Measurements from ENCODE around the gene ARID5B. TPM values are rescaled to one million over a fixed set of nuclear protein-coding genes. Genes with fewer than 3 reads are reported as not detected.

ARID5B gene
- total and polyA plus RNA-seq, 7 donors = 8.5 to 166 (median 75.9) TPM

GRCh38 chr10:61857746-61858145 lies 43.8 kb upstream of the ARID5B start:
- 96 to 97% (median 96%) methylated on average over 2 of the region's 2 CpGs for WGBS, 3 donors
- Histone ChIP-seq H3K9me3 (no peaks in the 10 kb centered on the region), H3K27me3 (ENCODE audit: insufficient read depth in 3 of 3, low read length in 2 of 3) (no peaks in the 10 kb centered on the region), H3K36me3 (ENCODE audit: insufficient read depth in 1 of 2, low read depth in 1 of 2) (no peaks in the 10 kb centered on the region), H3K4me1 (no peaks in the 10 kb centered on the region), H3K27ac (no peak overlapping the region), H3K4me3 (no peak overlapping the region)
- DNase-seq (no peak), ATAC-seq (no peak)
- TF ChIP-seq, protein P1, sequence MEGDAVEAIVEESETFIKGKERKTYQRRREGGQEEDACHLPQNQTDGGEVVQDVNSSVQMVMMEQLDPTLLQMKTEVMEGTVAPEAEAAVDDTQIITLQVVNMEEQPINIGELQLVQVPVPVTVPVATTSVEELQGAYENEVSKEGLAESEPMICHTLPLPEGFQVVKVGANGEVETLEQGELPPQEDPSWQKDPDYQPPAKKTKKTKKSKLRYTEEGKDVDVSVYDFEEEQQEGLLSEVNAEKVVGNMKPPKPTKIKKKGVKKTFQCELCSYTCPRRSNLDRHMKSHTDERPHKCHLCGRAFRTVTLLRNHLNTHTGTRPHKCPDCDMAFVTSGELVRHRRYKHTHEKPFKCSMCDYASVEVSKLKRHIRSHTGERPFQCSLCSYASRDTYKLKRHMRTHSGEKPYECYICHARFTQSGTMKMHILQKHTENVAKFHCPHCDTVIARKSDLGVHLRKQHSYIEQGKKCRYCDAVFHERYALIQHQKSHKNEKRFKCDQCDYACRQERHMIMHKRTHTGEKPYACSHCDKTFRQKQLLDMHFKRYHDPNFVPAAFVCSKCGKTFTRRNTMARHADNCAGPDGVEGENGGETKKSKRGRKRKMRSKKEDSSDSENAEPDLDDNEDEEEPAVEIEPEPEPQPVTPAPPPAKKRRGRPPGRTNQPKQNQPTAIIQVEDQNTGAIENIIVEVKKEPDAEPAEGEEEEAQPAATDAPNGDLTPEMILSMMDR (IDR thresholded peaks at IDR 0.05) = no peak
- intact Hi-C loops (cut with DNase I) = no loop called here

GRCh38 chr10:61859786-61860185 lies 41.7 kb upstream of the ARID5B start:
- TF ChIP-seq, protein P1 (IDR thresholded peaks at IDR 0.05) = no peak
- intact Hi-C loops (cut with DNase I) = no loop called here
- Histone ChIP-seq H3K9me3 (no peaks in the 10 kb centered on the region), H3K27ac (no peak overlapping the region), H3K36me3 (ENCODE audit: insufficient read depth in 1 of 2, low read depth in 1 of 2) (no peaks in the 10 kb centered on the region), H3K27me3 (ENCODE audit: insufficient read depth in 3 of 3, low read length in 2 of 3) (no peaks in the 10 kb centered on the region), H3K4me3 (no peak overlapping the region), H3K4me1 (no peaks in the 10 kb centered on the region)
- ATAC-seq (no peak), DNase-seq (no peak)
- WGBS, 3 donors = 86 to 100% (median 98%) methylated on average over 1 of the region's 1 CpG

DNA sequence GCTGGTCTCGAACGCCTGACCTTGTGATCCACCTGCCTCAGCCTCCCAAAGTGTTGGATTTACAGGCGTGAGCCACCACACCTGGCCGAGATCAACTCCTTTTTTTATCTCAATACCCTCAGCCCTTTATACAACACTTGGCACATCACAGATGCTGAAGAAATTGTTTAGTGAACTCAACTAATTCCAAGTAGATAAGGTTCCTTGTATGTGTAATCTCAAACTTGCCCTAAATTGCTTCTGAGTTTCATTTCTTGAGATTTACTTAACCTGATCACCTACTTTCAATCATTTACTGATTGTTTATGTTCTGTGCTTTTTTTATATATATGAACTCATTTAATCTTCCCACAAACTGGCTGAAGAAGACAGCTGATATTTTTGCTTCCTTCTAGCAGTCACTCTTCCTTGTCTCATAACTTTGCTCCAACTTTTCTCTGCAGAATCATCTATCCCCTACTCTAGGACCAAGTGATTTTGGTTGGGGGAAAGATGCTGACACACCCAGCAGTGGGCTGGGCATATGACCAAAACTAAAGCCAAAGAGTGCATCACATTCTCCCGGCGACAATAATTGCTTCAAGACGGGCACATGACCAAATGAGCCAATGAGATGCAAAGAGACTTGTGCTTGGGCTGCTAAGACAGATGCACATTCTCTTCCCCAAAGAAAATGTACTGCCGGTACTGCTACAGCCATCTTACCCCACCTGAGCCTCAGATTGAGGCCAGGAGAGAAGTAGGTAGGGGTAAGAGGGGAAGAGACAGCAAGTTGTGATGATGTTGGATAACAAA lies 40.3 kb upstream of the ARID5B start:
- Histone ChIP-seq H3K4me3 (no peak overlapping the region), H3K4me1 (no peaks in the 10 kb centered on the region), H3K9me3 (no peaks in the 10 kb centered on the region), H3K27me3 (ENCODE audit: insufficient read depth in 3 of 3, low read length in 2 of 3) (no peaks in the 10 kb centered on the region), H3K27ac (no peak overlapping the region), H3K36me3 (ENCODE audit: insufficient read depth in 1 of 2, low read depth in 1 of 2) (no peaks in the 10 kb centered on the region)
- intact Hi-C loops (cut with DNase I) = no loop called here
- DNase-seq (no peak), ATAC-seq (no peak)
- WGBS, 3 donors = 79 to 83% (median 82%) methylated on average over 8 of the region's 8 CpGs
- TF ChIP-seq, protein P1 (IDR thresholded peaks at IDR 0.05) = no peak

DNA sequence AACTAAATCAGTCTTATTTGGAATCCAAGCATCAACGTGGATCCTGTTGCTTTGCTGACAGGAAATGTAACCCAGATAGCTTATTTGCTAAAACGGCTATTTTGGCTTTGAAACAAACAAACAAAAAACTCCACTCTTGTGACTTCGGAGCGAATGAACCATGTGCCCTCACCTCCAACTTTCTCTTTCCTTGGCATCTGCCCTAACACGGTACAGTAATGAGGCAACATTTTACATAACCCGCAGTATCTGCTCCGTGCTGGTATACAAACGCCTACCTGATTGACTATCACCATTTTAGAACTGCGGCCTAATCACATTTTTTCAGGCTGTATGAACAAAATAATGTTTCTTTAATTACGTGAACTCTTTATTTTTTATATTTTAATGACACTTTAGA lies 37.5 kb upstream of the ARID5B start:
- no peaks in the 10 kb centered on the region for H3K4me1 ChIP-seq
- no peaks in the 10 kb centered on the region for H3K9me3 ChIP-seq
- H3K27me3 ChIP-seq (ENCODE audit: insufficient read depth in 3 of 3, low read length in 2 of 3) = no peaks in the 10 kb centered on the region
- no peaks in the 10 kb centered on the region for H3K36me3 ChIP-seq (ENCODE audit: insufficient read depth in 1 of 2, low read depth in 1 of 2)
- ATAC-seq (no peak), DNase-seq (no peak)
- H3K4me3 ChIP-seq = no peak overlapping the region
- TF ChIP-seq, protein P1 (IDR thresholded peaks at IDR 0.05) = no peak
- no peak overlapping the region for H3K27ac ChIP-seq
- intact Hi-C loops (cut with DNase I) = no loop called here
- 77 to 82% (median 78%) methylated on average over 10 of the region's 10 CpGs for WGBS, 3 donors

All from psoas muscle (tissue), 8 donors.